Prostate gland (tissue), 2 donors: ENCODE data around the gene PNKP.

ENCODE experiments used
- POLR2AphosphoS5 ChIP-seq: sonication (generic); formaldehyde crosslinking; IDR thresholded peaks from one replicate; pipeline ENCODE4 v1.6.1; 2017; ENCODE audit warnings: antibody characterized with exemption
- TF ChIP-seq, protein P1 (sequence below), 4 experiments: fragments of 200-600 bp in 2 of 4; fragments of 450-650 bp in 2 of 4; sonication (generic) in 2 of 4; IDR thresholded peaks; 1 replicate in 3 of 4; 2 replicates in 1 of 4; pipeline ENCODE4 v1.5.1; 2016 to 2019; ENCODE audit warnings: antibody characterized with exemption in 4 of 4, mild to moderate bottlenecking in 2 of 4, moderate library complexity in 2 of 4

DNA sequence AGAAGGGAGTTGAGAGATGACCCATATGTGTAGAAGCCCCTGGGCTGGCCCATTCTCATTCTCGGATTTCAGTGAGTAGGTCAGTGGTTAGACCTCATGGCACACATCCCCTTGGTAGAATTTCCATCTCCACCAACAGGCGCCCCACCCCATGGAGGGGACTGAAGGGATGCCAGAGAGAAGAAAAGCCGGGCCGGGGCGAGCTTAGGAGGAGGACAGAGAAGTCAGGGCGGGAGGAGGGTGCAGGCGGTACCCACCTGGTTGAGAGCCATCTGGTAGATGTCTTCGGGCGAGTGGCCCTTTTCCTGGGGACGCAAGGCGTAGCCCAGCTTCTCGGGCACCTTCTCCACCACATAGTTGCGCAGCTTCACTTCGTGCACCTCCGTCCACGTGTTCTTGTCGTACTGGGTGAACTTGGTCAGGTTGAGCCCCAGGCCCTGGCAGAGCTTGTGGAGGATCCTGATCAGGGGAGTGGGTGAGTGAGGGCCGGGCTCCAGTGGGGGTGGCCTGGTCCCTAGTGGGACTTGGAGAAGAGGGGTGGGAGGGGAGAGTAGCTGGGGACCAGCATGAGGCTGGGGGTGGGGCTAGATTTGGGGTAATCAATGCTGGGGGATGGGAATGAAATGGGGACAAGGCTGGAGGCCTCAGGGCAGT, 26.8 kb upstream of the PNKP start:
- TF ChIP-seq POLR2AphosphoS5 = no peak
- TF ChIP-seq, protein P1, sequence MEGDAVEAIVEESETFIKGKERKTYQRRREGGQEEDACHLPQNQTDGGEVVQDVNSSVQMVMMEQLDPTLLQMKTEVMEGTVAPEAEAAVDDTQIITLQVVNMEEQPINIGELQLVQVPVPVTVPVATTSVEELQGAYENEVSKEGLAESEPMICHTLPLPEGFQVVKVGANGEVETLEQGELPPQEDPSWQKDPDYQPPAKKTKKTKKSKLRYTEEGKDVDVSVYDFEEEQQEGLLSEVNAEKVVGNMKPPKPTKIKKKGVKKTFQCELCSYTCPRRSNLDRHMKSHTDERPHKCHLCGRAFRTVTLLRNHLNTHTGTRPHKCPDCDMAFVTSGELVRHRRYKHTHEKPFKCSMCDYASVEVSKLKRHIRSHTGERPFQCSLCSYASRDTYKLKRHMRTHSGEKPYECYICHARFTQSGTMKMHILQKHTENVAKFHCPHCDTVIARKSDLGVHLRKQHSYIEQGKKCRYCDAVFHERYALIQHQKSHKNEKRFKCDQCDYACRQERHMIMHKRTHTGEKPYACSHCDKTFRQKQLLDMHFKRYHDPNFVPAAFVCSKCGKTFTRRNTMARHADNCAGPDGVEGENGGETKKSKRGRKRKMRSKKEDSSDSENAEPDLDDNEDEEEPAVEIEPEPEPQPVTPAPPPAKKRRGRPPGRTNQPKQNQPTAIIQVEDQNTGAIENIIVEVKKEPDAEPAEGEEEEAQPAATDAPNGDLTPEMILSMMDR (IDR thresholded peaks at IDR 0.05) = no peak
